H9 (cell line): Measurements from ENCODE around the gene MAST4. TPM values are rescaled to one million over a fixed set of nuclear protein-coding genes. Genes with fewer than 3 reads are reported as not detected.

Experiments used
- DNase-seq: peaks from one replicate; pipeline ENCODE4 v3.0.0-alpha.2; 2017
- H2AFZ ChIP-seq: one replicate; pipeline ENCODE4 v1.6.1; 2013; ENCODE audit warnings: mild to moderate bottlenecking, low read length, control low read depth, moderate library complexity
- H2AK5ac ChIP-seq: 2 replicates; pipeline ENCODE4 v1.6.1; 2013; ENCODE audit warnings: low read length, control low read depth, mixed read lengths; ENCODE audit not compliant: insufficient read length
- H2BK120ac ChIP-seq: one replicate; pipeline ENCODE4 v1.6.1; 2013; ENCODE audit warnings: low read depth, mild to moderate bottlenecking, low read length, control low read depth, inconsistent platforms; ENCODE audit not compliant: poor library complexity, severe bottlenecking
- H2BK12ac ChIP-seq: 2 replicates; pipeline ENCODE4 v1.6.1; 2013; ENCODE audit warnings: low read length, control low read depth, mixed read lengths, low read depth; ENCODE audit not compliant: insufficient read length
- H2BK15ac ChIP-seq: 2 replicates; pipeline ENCODE4 v1.6.1; 2013; ENCODE audit warnings: low read depth, low read length, control low read depth
- H2BK20ac ChIP-seq: one replicate; pipeline ENCODE4 v1.6.1; 2013; ENCODE audit warnings: low read depth, mild to moderate bottlenecking, low read length, control low read depth, inconsistent platforms; ENCODE audit not compliant: poor library complexity, severe bottlenecking
- H2BK5ac ChIP-seq: 2 replicates; pipeline ENCODE4 v1.6.1; 2013; ENCODE audit warnings: low read length, control low read depth, mixed read lengths; ENCODE audit not compliant: insufficient read length
- H3K14ac ChIP-seq: 2 replicates; pipeline ENCODE4 v1.6.1; 2013; ENCODE audit warnings: low read length, control low read depth; ENCODE audit not compliant: insufficient read depth
- H3K18ac ChIP-seq: 2 replicates; pipeline ENCODE4 v1.6.1; 2013; ENCODE audit warnings: low read depth, mild to moderate bottlenecking, mixed read lengths, low read length, control low read depth; ENCODE audit not compliant: insufficient read length
- H3K23ac ChIP-seq: 2 replicates; pipeline ENCODE4 v1.6.1; 2013; ENCODE audit warnings: low read length, control low read depth, mixed read lengths, low read depth; ENCODE audit not compliant: insufficient read length
- H3K23me2 ChIP-seq: 2 replicates; pipeline ENCODE4 v1.6.1; 2013; ENCODE audit warnings: low read depth, mild to moderate bottlenecking, mixed read lengths, low read length, control low read depth; ENCODE audit not compliant: insufficient read length, poor library complexity, severe bottlenecking
- H3K27ac ChIP-seq: 2 replicates; pipeline ENCODE4 v1.5.1; 2013; ENCODE audit warnings: low read length, control low read depth, mixed read lengths, low read depth; ENCODE audit not compliant: insufficient read length
- H3K27me3 ChIP-seq: 2 replicates; pipeline ENCODE4 v1.6.1; 2013; ENCODE audit warnings: low read length, control low read depth, inconsistent platforms; ENCODE audit not compliant: insufficient read depth
- H3K4ac ChIP-seq: 2 replicates; pipeline ENCODE4 v1.6.1; 2013; ENCODE audit warnings: low read depth, mild to moderate bottlenecking, control low read depth, inconsistent platforms, low read length, moderate library complexity
- H3K4me1 ChIP-seq: 2 replicates; pipeline ENCODE4 v1.6.1; 2013; ENCODE audit warnings: low read length, control low read depth, inconsistent platforms; ENCODE audit not compliant: insufficient read depth
- H3K4me2 ChIP-seq: 2 replicates; pipeline ENCODE4 v1.6.1; 2013; ENCODE audit warnings: low read length, control low read depth, mixed read lengths; ENCODE audit not compliant: insufficient read length, insufficient read depth
- H3K56ac ChIP-seq: 2 replicates; pipeline ENCODE4 v1.6.1; 2013; ENCODE audit warnings: low read depth, mild to moderate bottlenecking, mixed read lengths, low read length, control low read depth; ENCODE audit not compliant: insufficient read length
- H3K79me1 ChIP-seq: 2 replicates; pipeline ENCODE4 v1.6.1; 2013; ENCODE audit warnings: low read depth, mild to moderate bottlenecking, moderate library complexity, low read length, control low read depth, inconsistent platforms; ENCODE audit not compliant: insufficient read depth, poor library complexity, severe bottlenecking
- H3K79me2 ChIP-seq: 2 replicates; pipeline ENCODE4 v1.6.1; 2013; ENCODE audit warnings: low read length, control low read depth, inconsistent platforms; ENCODE audit not compliant: insufficient read depth
- H3K9ac ChIP-seq: 2 replicates; pipeline ENCODE4 v1.6.1; 2013; ENCODE audit warnings: low read length, control low read depth, mixed read lengths; ENCODE audit not compliant: insufficient read length; ENCODE audit errors: extremely low read depth
- H3K9me3 ChIP-seq: one replicate; pipeline ENCODE4 v1.6.1; 2013; ENCODE audit warnings: low read depth, low read length, inconsistent platforms; ENCODE audit not compliant: control insufficient read depth
- H3T11ph ChIP-seq: one replicate; pipeline ENCODE4 v1.6.1; 2013; ENCODE audit warnings: mild to moderate bottlenecking, low read length, control low read depth, inconsistent platforms
- H4K20me1 ChIP-seq: one replicate; pipeline ENCODE4 v1.6.1; 2013; ENCODE audit not compliant: control insufficient read depth, insufficient read length, insufficient read depth
- H4K5ac ChIP-seq: 2 replicates; pipeline ENCODE4 v1.6.1; 2013; ENCODE audit warnings: low read depth, mild to moderate bottlenecking, mixed read lengths, low read length, control low read depth; ENCODE audit not compliant: insufficient read length
- H4K8ac ChIP-seq: replicated peaks from 2 replicates; pipeline ENCODE4 v1.6.1; 2013; ENCODE audit warnings: low read length, control low read depth, mixed read lengths, low read depth; ENCODE audit not compliant: insufficient read length
- H4K91ac ChIP-seq: 2 replicates; pipeline ENCODE4 v1.6.1; 2013; ENCODE audit warnings: low read depth, mild to moderate bottlenecking, moderate library complexity, mixed read lengths, low read length, control low read depth; ENCODE audit not compliant: insufficient read length
- H3K27ac Mint-ChIP-seq, 3 experiments: 2 replicates in 2 of 3; 3 replicates in 1 of 3; pipeline ENCODE4 v1.8.0; 2020 to 2021; ENCODE audit warnings: mixed read lengths in 3 of 3, mild to moderate bottlenecking in 1 of 3, moderate library complexity in 1 of 3
- H3K27me3 Mint-ChIP-seq: 2 replicates; pipeline ENCODE4 v1.8.0; 2021; ENCODE audit warnings: low read depth, mild to moderate bottlenecking, moderate library complexity, mixed read lengths
- H3K36me3 Mint-ChIP-seq, 3 experiments: 2 replicates in 2 of 3; 3 replicates in 1 of 3; pipeline ENCODE4 v1.8.0; 2020 to 2021; ENCODE audit warnings: low read depth in 3 of 3, mixed read lengths in 3 of 3; ENCODE audit not compliant: insufficient read depth in 1 of 3
- H3K4me1 Mint-ChIP-seq, 2 experiments: 2 replicates each; pipeline ENCODE4 v1.8.0; 2020; ENCODE audit warnings: mixed read lengths in 2 of 2
- H3K4me3 Mint-ChIP-seq, 2 experiments: 2 replicates in 1 of 2; 3 replicates in 1 of 2; pipeline ENCODE4 v1.8.0; 2020 to 2021; ENCODE audit warnings: mild to moderate bottlenecking in 2 of 2, mixed read lengths in 2 of 2, moderate library complexity in 1 of 2
- H3K9me3 Mint-ChIP-seq, 2 experiments: 2 replicates in 1 of 2; 3 replicates in 1 of 2; pipeline ENCODE4 v1.8.0; 2020; ENCODE audit warnings: mild to moderate bottlenecking in 2 of 2, mixed read lengths in 2 of 2, moderate library complexity in 1 of 2
- CTCF ChIP-seq: fragments of 200-600 bp; sonication (generic); conservative IDR thresholded peaks from 3 replicates; pipeline ENCODE4 v1.8.0; 2021; ENCODE audit warnings: antibody characterized with exemption, mild to moderate bottlenecking
- WGBS: extraction: QIAGEN DNeasy Blood & Tissue Kit; methylation state at CpG from one replicate; pipeline ENCODE4 v1.1.7; 2013; ENCODE audit warnings: missing lambda C conversion rate, low lambda C conversion rate, mixed read lengths; ENCODE audit not compliant: insufficient read length; ENCODE audit errors: extremely low coverage; 5-methylcytosine and 5-hydroxymethylcytosine counted together
- total RNA-seq: library from RNA; stranded (reverse); gene quantifications from 2 replicates; pipeline ENCODE4 v1.2.1, GENCODE V29; 2021

Gene MAST4
- total RNA-seq, 1 experiment from 2014 or later, result 3.7 TPM

- Mint-ChIP-seq H3K27ac (no peak overlapping the region), H3K9me3 (no peaks in the 10 kb centered on the region), H3K4me1 (peaks cover 5 to 19% of the 10 kb centered on the region in 2 experiments; a peak in 3 of 4 replicates), H3K36me3 (no peaks in the 10 kb centered on the region), H3K4me3 (no peak overlapping the region), H3K27me3 (peaks cover 4% of the 10 kb centered on the region; the same call in 1 of the 2 replicates)
- WGBS, result no CpG with 5 or more reads among the region's 6 CpGs
- Histone ChIP-seq H2BK20ac (no peak overlapping the region), H3K4me1 (peaks cover 2% of the 10 kb centered on the region; the same call in 1 of the 2 replicates), H3K27ac (no peak overlapping the region), H3K23me2 (no peaks in the 10 kb centered on the region), H2AK5ac (no peak overlapping the region), H4K8ac (no peak overlapping the region), H3K9me3 (no peaks in the 10 kb centered on the region), H3K79me1 (no peaks in the 10 kb centered on the region), H3K27me3 (no peaks in the 10 kb centered on the region), H3K56ac (no peak overlapping the region), H2BK120ac (no peak overlapping the region), H2BK12ac (no peak overlapping the region), H3K18ac (no peak overlapping the region), H4K5ac (no peak overlapping the region), H2BK15ac (no peak overlapping the region), H2AFZ (no peak overlapping the region), H3K4ac (no peak overlapping the region), H4K91ac (no peak overlapping the region), H4K20me1 (no peaks in the 10 kb centered on the region), H3K14ac (no peak overlapping the region), H2BK5ac (no peak overlapping the region), H3K23ac (no peak overlapping the region), H3K79me2 (no peaks in the 10 kb centered on the region), H3K4me2 (no peak overlapping the region), H3T11ph (no peak overlapping the region), H3K9ac (no peak overlapping the region)
- no peak for TF ChIP-seq CTCF
- no peak for DNase-seq
These were observed 212.5 kb downstream of the MAST4 start for GRCh38 chr5:66808663-66809062.
